ENCODE data around the gene BBLN.

The BBLN gene

DNA sequence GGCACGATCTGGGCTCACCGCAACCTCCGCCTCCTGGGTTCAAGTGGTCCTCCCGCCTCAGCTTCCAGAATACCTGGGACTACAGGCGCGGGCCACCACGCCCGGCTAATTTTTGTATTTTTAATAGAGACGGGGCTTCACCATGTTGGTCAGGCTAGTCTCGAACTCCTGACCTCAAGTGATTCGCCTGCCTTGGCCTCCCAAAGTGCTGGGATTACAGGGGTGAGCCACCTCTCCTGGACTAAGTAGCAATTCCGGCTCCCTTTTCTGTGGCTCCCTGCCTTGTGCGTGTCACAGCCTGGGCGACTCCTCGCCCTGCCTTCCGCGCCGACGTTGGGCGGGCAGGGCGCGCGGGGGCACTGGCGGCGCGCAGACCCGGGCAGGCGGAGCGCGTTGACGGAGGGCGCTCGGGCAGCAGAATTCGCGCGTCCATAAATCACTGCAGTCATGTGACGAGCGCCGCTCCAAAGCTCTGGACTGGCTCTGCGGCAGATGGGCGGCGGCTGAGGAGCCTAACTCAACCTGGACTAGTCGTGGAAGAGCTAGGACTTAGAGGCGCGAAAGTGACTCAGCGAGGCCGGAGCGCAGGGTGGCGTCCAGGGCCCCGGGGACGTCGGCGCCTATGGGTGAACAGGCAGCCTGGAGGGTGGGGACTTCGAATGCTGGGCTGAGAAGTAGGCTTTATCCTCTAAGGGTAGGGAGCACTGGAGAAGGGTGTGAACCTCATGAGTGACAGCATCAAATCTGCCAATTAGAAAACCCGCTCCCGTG, 32.7 kb downstream of the BBLN start:
- peak; percentile 80 for DNase-seq

GRCh38 chr9:128193469-128194096, 33.5 kb downstream of the BBLN start:
- DNase-seq, result no peak

DNA sequence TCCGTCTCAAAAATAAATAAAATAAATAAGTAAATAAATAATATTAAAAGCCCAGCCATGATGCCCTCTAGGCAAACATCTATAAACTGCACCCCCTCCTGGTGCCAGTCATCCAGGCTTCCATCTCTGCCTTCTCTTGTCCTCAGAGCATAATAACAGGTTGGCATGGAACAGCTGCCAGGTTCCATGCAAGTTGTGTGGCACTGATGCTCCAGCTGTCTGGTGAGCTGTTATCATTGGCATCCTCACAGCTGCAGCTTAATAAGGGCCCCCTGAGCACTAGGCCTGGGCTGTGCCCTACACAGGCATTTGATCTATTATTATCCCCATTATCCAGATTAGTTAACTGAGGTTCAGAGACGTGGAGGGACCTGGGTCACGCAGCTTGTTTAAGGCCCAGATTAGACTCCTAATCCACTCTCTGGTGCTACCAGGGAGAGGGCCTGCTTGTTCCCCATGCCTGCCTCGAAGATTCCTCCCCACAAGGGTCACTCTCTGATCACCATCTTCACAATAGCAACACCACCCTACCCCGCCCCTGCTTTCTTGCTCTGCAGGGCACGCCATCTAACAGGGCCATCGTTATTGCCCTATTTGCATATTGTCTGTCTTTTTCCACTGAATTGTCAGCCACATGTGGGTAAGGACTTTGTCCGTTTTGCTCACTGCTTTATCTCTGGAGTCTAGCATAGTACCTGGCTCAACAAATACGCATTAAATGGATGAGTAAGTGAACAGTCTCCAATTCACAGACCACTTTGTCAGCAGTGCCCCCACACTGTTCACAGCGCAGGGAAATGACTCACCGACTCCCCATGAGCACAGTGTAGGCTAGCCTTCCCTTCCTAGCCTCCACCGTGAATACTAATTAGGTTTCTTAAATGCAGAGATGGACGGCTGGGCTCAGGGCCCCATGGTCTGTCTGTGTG, 41.6 kb downstream of the BBLN start:
- DNase-seq, result no peak

DNA sequence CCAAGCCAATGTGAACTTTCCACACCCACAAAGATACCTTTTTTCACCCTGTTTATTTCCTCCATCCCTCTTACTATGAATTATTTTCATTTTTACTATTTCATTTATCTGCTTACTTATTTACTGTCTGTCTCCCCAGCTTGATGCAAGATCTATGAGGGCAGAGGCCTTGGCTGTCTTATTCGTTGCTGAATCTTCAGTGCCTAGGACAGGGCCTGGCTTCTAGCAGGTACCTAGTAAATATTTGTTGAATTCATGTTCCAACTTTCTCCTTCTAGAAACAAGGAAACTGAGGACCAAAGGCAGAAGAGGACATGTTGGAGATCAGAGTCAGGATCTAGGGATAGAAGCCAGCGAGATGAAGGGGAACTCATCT, 42.6 kb downstream of the BBLN start:
- DNase-seq, result no peak

DNA sequence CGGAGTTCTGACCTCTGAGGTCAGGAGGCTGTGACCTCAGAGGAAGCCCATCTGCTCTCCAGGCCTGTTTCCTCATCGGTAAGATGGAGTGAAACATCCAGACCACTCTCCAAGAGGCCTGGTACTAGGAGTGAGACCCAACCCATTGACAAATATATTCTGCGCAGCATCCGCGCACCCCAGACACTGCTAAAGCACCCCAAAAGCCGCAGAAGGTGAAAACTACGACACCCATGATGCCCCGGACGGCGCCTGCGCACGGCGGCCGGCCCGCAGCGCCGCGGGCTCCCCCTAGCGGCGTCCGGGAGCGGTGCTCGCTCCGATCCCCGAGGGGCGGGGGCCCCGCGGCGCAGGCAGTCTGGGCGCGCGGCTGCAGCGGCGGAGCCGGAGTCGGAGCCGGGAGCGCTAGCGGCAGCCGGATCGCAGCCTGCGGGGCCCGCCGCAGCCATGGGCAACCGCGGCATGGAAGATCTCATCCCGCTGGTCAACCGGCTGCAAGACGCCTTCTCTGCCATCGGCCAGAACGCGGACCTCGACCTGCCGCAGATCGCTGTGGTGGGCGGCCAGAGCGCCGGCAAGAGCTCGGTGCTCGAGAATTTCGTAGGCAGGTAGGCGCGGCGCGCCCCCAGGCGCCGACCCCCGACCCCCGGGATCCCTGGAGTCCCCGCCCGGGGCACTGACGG, 43.1 kb downstream of the BBLN start, which contains the start of gene DNM1:
Gene DNM1 (plus strand): TSS at position 356 of the 683 bp plus-strand sequence. CDS start 92 bp downstream, at position 448.
- DNase-seq, result no peak

GRCh38 chr9:128203707-128204551, 43.9 kb downstream of the BBLN start:
- no peak for DNase-seq

- DNase-seq, result no peak
Observed at GRCh38 chr9:128204858-128205257, 44.8 kb downstream of the BBLN start.

GRCh38 chr9:128205296-128205944, 45.4 kb downstream of the BBLN start:
- DNase-seq, result no peak

GRCh38 chr9:128206484-128206883, 46.4 kb downstream of the BBLN start:
- no peak for DNase-seq

- DNase-seq, result no peak
Observed at GRCh38 chr9:128206916-128207910, 47.1 kb downstream of the BBLN start.

- no peak for DNase-seq
Observed at GRCh38 chr9:128208386-128208785, 48.3 kb downstream of the BBLN start.

- DNase-seq, result no peak
Observed at GRCh38 chr9:128208946-128209669, 49.0 kb downstream of the BBLN start.

DNA sequence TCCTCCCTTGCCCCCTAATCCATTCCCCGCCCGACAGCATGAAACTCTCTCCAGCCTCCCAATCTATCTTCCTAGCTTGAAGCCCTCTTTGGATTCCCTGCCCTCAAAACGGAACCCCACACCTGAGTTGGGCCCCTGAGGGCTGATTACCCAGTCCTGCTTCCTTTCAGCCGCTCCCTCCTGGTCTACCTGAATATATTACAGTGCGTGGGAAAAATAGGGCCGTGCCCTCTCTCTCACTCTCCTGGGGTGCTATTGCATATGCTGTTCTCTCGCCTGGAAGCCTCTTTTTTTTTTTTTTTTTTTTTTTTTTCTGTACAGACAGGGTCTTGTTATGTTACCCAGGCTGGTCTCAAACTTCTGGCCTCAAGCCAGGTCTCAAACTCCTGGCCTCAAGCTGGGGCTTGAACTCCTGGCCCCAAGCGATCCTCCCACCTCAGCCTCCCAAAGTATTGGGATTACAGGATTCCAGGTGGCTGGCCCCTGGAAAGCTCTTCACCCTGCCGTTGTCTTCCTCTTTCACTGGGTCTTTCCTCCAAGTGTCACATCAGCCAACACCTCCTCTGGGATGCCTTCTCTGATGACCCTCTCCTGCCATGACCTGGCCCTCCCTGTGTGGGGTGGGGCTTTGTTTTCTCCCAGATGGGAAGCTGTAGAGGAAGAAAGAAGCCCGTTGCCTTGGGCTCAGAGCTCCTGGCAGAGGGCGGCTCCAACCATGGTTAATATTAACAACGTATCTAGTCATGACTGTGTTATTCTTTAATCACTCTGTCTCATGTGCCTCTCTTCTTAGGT, 51.3 kb downstream of the BBLN start:
- DNase-seq, result no peak

- DNase-seq, result no peak
Observed at GRCh38 chr9:128211981-128212281, 51.9 kb downstream of the BBLN start.

All from NCI-H446 treated with DMSO at 0.1 percent for 48 hours (cell line).